Mucosa of rectum (tissue), 2 donors: ENCODE data around the gene HACE1.

Source experiments
- H3K27ac ChIP-seq, 2 donors: one replicate each; pipeline ENCODE4 v1.7.0; 2013; ENCODE audit warnings: inconsistent platforms in 2 of 2, low read depth in 2 of 2, low read length in 2 of 2
- H3K27me3 ChIP-seq, 2 donors: one replicate each; pipeline ENCODE4 v1.7.0; 2013; ENCODE audit warnings: low read length in 2 of 2; ENCODE audit not compliant: control insufficient read depth in 2 of 2, insufficient read depth in 2 of 2
- H3K36me3 ChIP-seq, 2 donors: one replicate each; pipeline ENCODE4 v1.7.0; 2013; ENCODE audit warnings: low read length in 2 of 2; ENCODE audit not compliant: control insufficient read depth in 2 of 2, insufficient read depth in 2 of 2
- H3K4me1 ChIP-seq, 2 donors: one replicate each; pipeline ENCODE4 v1.7.0; 2013; ENCODE audit warnings: low read length in 2 of 2, mild to moderate bottlenecking in 1 of 2; ENCODE audit not compliant: control insufficient read depth in 2 of 2, insufficient read depth in 2 of 2
- H3K4me3 ChIP-seq, 2 donors: one replicate each; pipeline ENCODE4 v1.7.0; 2013; ENCODE audit warnings: low read length in 2 of 2
- H3K9ac ChIP-seq, 2 donors: one replicate each; pipeline ENCODE4 v1.7.0; 2013; ENCODE audit warnings: low read length in 2 of 2, low read depth in 1 of 2, mild to moderate bottlenecking in 1 of 2
- H3K9me3 ChIP-seq, 2 donors: one replicate each; pipeline ENCODE4 v1.7.0; 2013; ENCODE audit warnings: low read length in 2 of 2; ENCODE audit not compliant: control insufficient read depth in 2 of 2
- donor health status: healthy.
- donor health status: Normal muscosa, but diverticular disease.

HACE1 gene

GRCh38 chr6:104680539-104680938, 179.2 kb downstream of the HACE1 start:
- Histone ChIP-seq H3K27ac (no peak overlapping the region), H3K9me3 (no peaks in the 10 kb centered on the region), H3K4me1 (no peaks in the 10 kb centered on the region), H3K9ac (no peak overlapping the region), H3K27me3 (no peaks in the 10 kb centered on the region), H3K4me3 (no peak overlapping the region), H3K36me3 (no peaks in the 10 kb centered on the region)

DNA sequence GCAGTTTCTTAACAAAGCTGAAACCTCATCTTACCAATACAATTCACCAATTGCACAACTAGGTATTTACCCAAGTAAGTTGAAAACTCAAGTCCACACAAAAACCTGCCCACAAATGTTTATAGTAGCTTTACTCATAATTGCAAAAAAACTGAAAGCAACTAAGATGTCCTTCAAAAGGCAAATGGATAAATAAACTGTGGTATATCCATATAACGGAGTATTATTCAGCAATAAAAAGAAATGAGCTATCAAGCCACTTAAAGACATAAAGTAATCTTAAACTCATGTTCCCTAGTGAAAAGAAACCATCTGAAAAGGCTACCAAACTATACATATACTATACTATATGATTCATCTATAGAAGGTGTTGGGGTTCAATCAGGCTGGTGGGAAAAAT, 179.7 kb downstream of the HACE1 start:
- Histone ChIP-seq H3K4me1 (no peaks in the 10 kb centered on the region), H3K9ac (no peak overlapping the region), H3K9me3 (no peaks in the 10 kb centered on the region), H3K27me3 (no peaks in the 10 kb centered on the region), H3K4me3 (no peak overlapping the region), H3K27ac (no peak overlapping the region), H3K36me3 (no peaks in the 10 kb centered on the region)
